Measurements from ENCODE around the gene CCDC40.

CCDC40 gene

GRCh38 chr17:80117491-80118401 is 81.3 kb downstream of the CCDC40 start:
- no peak for DNase-seq (ENCODE audit: low spot score)

GRCh38 chr17:80118601-80119270 is 82.3 kb downstream of the CCDC40 start:
- DNase-seq (ENCODE audit: low spot score): no peak

GRCh38 chr17:80119271-80119791 is 82.9 kb downstream of the CCDC40 start:
- no peak for DNase-seq (ENCODE audit: low spot score)

GRCh38 chr17:80119839-80120238 is 83.4 kb downstream of the CCDC40 start:
- no peak for DNase-seq (ENCODE audit: low spot score)

GRCh38 chr17:80122026-80122575 is 85.7 kb downstream of the CCDC40 start:
- DNase-seq (ENCODE audit: low spot score): no peak

GRCh38 chr17:80122926-80123505 is 86.6 kb downstream of the CCDC40 start:
- no peak for DNase-seq (ENCODE audit: low spot score)

GRCh38 chr17:80123791-80124190 is 87.3 kb downstream of the CCDC40 start:
- peak; percentile 37 for DNase-seq (ENCODE audit: low spot score)

- peak; percentile 33 for DNase-seq (ENCODE audit: low spot score)
Observed at GRCh38 chr17:80124351-80124981, 88.0 kb downstream of the CCDC40 start.

- no peak for DNase-seq (ENCODE audit: low spot score)
Observed at GRCh38 chr17:80125656-80126448, 89.4 kb downstream of the CCDC40 start.

- no peak for DNase-seq (ENCODE audit: low spot score)
Observed at GRCh38 chr17:80126449-80126715, 89.9 kb downstream of the CCDC40 start.

- no peak for DNase-seq (ENCODE audit: low spot score)
Observed at GRCh38 chr17:80129006-80129565, 92.6 kb downstream of the CCDC40 start.

- no peak for DNase-seq (ENCODE audit: low spot score)
Observed at GRCh38 chr17:80130992-80131391, 94.5 kb downstream of the CCDC40 start.

GRCh38 chr17:80132906-80133625 is 96.6 kb downstream of the CCDC40 start:
- DNase-seq (ENCODE audit: low spot score): no peak

GRCh38 chr17:80133626-80133970 is 97.2 kb downstream of the CCDC40 start:
- DNase-seq (ENCODE audit: low spot score): no peak

- no peak for DNase-seq (ENCODE audit: low spot score)
Observed at GRCh38 chr17:80137131-80137530, 100.7 kb downstream of the CCDC40 start.

GRCh38 chr17:80138856-80139426 is 102.5 kb downstream of the CCDC40 start:
- DNase-seq (ENCODE audit: low spot score): no peak

- DNase-seq (ENCODE audit: low spot score): no peak
Observed at GRCh38 chr17:80141463-80142165, 105.2 kb downstream of the CCDC40 start.

GRCh38 chr17:80142929-80143328 is 106.5 kb downstream of the CCDC40 start:
- no peak for DNase-seq (ENCODE audit: low spot score)
